H1 (cell line): ENCODE data around the gene CTNNBL1. TPM values are rescaled to one million over a fixed set of nuclear protein-coding genes. Genes with fewer than 3 reads are reported as not detected.

Experiments
- CHD1 ChIP-seq: IDR thresholded peaks from 2 replicates; pipeline ENCODE4 v1.6.1; 2012; ENCODE audit warnings: low read depth, low read length, improper control_type of control experiment
- GABPA ChIP-seq: IDR thresholded peaks from 2 replicates; pipeline ENCODE4 v1.6.1; 2011; ENCODE audit warnings: mild to moderate bottlenecking, low read length, moderate library complexity, borderline replicate concordance; ENCODE audit not compliant: insufficient read depth
- polyA plus RNA-seq, 7 experiments: library from polyadenylated mRNA; depleted of rRNA in 3 of 7; stranded (reverse) in 5 of 7; unstranded in 2 of 7; fragments of >200 nt in 5 of 7; fragments of 200-250 nt in 2 of 7; gene quantifications; 1 replicate in 5 of 7; 2 replicates in 1 of 7; 4 replicates in 1 of 7; pipeline versions ENCODE4 v1.2.1 to v1.2.3, GENCODE V29; 2011 to 2013; ENCODE audit warnings: missing spikeins in 2 of 7, mixed read lengths in 2 of 7
- total RNA-seq: library from RNA; stranded (reverse); fragmentation: NEBNext Ultra II Directional; extraction: Animal tissue kit (Norgen Biotek cat#: 25700); gene quantifications from 2 replicates; pipeline ENCODE4 v1.2.1, GENCODE V29; 2021

CTNNBL1 gene
- total and polyA plus RNA-seq, 2 of the 8 experiments (the other 6 are each of a cell fraction or from before 2014, with no cell fraction given): 19.6 to 81.6 TPM

- TF ChIP-seq CHD1 (no peak), GABPA (no peak)
Measured at GRCh38 chr20:37839955-37840354, 146.1 kb downstream of the CTNNBL1 start (continued).
